H9 (cell line): ENCODE measurements around the gene PSMD10. TPM values are rescaled to one million over a fixed set of nuclear protein-coding genes. Genes with fewer than 3 reads are reported as not detected.

Experiments used
- DNase-seq: peaks from one replicate; pipeline ENCODE4 v3.0.0-alpha.2; 2017
- H2AFZ ChIP-seq: one replicate; pipeline ENCODE4 v1.6.1; 2013; ENCODE audit warnings: mild to moderate bottlenecking, low read length, control low read depth, moderate library complexity
- H2AK5ac ChIP-seq: 2 replicates; pipeline ENCODE4 v1.6.1; 2013; ENCODE audit warnings: low read length, control low read depth, mixed read lengths; ENCODE audit not compliant: insufficient read length
- H2BK120ac ChIP-seq: one replicate; pipeline ENCODE4 v1.6.1; 2013; ENCODE audit warnings: low read depth, mild to moderate bottlenecking, low read length, control low read depth, inconsistent platforms; ENCODE audit not compliant: poor library complexity, severe bottlenecking
- H2BK12ac ChIP-seq: 2 replicates; pipeline ENCODE4 v1.6.1; 2013; ENCODE audit warnings: low read length, control low read depth, mixed read lengths, low read depth; ENCODE audit not compliant: insufficient read length
- H2BK15ac ChIP-seq: 2 replicates; pipeline ENCODE4 v1.6.1; 2013; ENCODE audit warnings: low read depth, low read length, control low read depth
- H2BK20ac ChIP-seq: one replicate; pipeline ENCODE4 v1.6.1; 2013; ENCODE audit warnings: low read depth, mild to moderate bottlenecking, low read length, control low read depth, inconsistent platforms; ENCODE audit not compliant: poor library complexity, severe bottlenecking
- H2BK5ac ChIP-seq: 2 replicates; pipeline ENCODE4 v1.6.1; 2013; ENCODE audit warnings: low read length, control low read depth, mixed read lengths; ENCODE audit not compliant: insufficient read length
- H3K14ac ChIP-seq: 2 replicates; pipeline ENCODE4 v1.6.1; 2013; ENCODE audit warnings: low read length, control low read depth; ENCODE audit not compliant: insufficient read depth
- H3K18ac ChIP-seq: 2 replicates; pipeline ENCODE4 v1.6.1; 2013; ENCODE audit warnings: low read depth, mild to moderate bottlenecking, mixed read lengths, low read length, control low read depth; ENCODE audit not compliant: insufficient read length
- H3K23ac ChIP-seq: 2 replicates; pipeline ENCODE4 v1.6.1; 2013; ENCODE audit warnings: low read length, control low read depth, mixed read lengths, low read depth; ENCODE audit not compliant: insufficient read length
- H3K23me2 ChIP-seq: 2 replicates; pipeline ENCODE4 v1.6.1; 2013; ENCODE audit warnings: low read depth, mild to moderate bottlenecking, mixed read lengths, low read length, control low read depth; ENCODE audit not compliant: insufficient read length, poor library complexity, severe bottlenecking
- H3K27ac ChIP-seq: 2 replicates; pipeline ENCODE4 v1.5.1; 2013; ENCODE audit warnings: low read length, control low read depth, mixed read lengths, low read depth; ENCODE audit not compliant: insufficient read length
- H3K27me3 ChIP-seq: 2 replicates; pipeline ENCODE4 v1.6.1; 2013; ENCODE audit warnings: low read length, control low read depth, inconsistent platforms; ENCODE audit not compliant: insufficient read depth
- H3K4ac ChIP-seq: 2 replicates; pipeline ENCODE4 v1.6.1; 2013; ENCODE audit warnings: low read depth, mild to moderate bottlenecking, control low read depth, inconsistent platforms, low read length, moderate library complexity
- H3K4me1 ChIP-seq: 2 replicates; pipeline ENCODE4 v1.6.1; 2013; ENCODE audit warnings: low read length, control low read depth, inconsistent platforms; ENCODE audit not compliant: insufficient read depth
- H3K4me2 ChIP-seq: 2 replicates; pipeline ENCODE4 v1.6.1; 2013; ENCODE audit warnings: low read length, control low read depth, mixed read lengths; ENCODE audit not compliant: insufficient read length, insufficient read depth
- H3K56ac ChIP-seq: 2 replicates; pipeline ENCODE4 v1.6.1; 2013; ENCODE audit warnings: low read depth, mild to moderate bottlenecking, mixed read lengths, low read length, control low read depth; ENCODE audit not compliant: insufficient read length
- H3K79me1 ChIP-seq: 2 replicates; pipeline ENCODE4 v1.6.1; 2013; ENCODE audit warnings: low read depth, mild to moderate bottlenecking, moderate library complexity, low read length, control low read depth, inconsistent platforms; ENCODE audit not compliant: insufficient read depth, poor library complexity, severe bottlenecking
- H3K79me2 ChIP-seq: 2 replicates; pipeline ENCODE4 v1.6.1; 2013; ENCODE audit warnings: low read length, control low read depth, inconsistent platforms; ENCODE audit not compliant: insufficient read depth
- H3K9ac ChIP-seq: 2 replicates; pipeline ENCODE4 v1.6.1; 2013; ENCODE audit warnings: low read length, control low read depth, mixed read lengths; ENCODE audit not compliant: insufficient read length; ENCODE audit errors: extremely low read depth
- H3K9me3 ChIP-seq: one replicate; pipeline ENCODE4 v1.6.1; 2013; ENCODE audit warnings: low read depth, low read length, inconsistent platforms; ENCODE audit not compliant: control insufficient read depth
- H3T11ph ChIP-seq: one replicate; pipeline ENCODE4 v1.6.1; 2013; ENCODE audit warnings: mild to moderate bottlenecking, low read length, control low read depth, inconsistent platforms
- H4K20me1 ChIP-seq: one replicate; pipeline ENCODE4 v1.6.1; 2013; ENCODE audit not compliant: control insufficient read depth, insufficient read length, insufficient read depth
- H4K5ac ChIP-seq: 2 replicates; pipeline ENCODE4 v1.6.1; 2013; ENCODE audit warnings: low read depth, mild to moderate bottlenecking, mixed read lengths, low read length, control low read depth; ENCODE audit not compliant: insufficient read length
- H4K8ac ChIP-seq: replicated peaks from 2 replicates; pipeline ENCODE4 v1.6.1; 2013; ENCODE audit warnings: low read length, control low read depth, mixed read lengths, low read depth; ENCODE audit not compliant: insufficient read length
- H4K91ac ChIP-seq: 2 replicates; pipeline ENCODE4 v1.6.1; 2013; ENCODE audit warnings: low read depth, mild to moderate bottlenecking, moderate library complexity, mixed read lengths, low read length, control low read depth; ENCODE audit not compliant: insufficient read length
- H3K27ac Mint-ChIP-seq, 3 experiments: 2 replicates in 2 of 3; 3 replicates in 1 of 3; pipeline ENCODE4 v1.8.0; 2020 to 2021; ENCODE audit warnings: mixed read lengths in 3 of 3, mild to moderate bottlenecking in 1 of 3, moderate library complexity in 1 of 3
- H3K27me3 Mint-ChIP-seq: 2 replicates; pipeline ENCODE4 v1.8.0; 2021; ENCODE audit warnings: low read depth, mild to moderate bottlenecking, moderate library complexity, mixed read lengths
- H3K36me3 Mint-ChIP-seq, 3 experiments: 2 replicates in 2 of 3; 3 replicates in 1 of 3; pipeline ENCODE4 v1.8.0; 2020 to 2021; ENCODE audit warnings: low read depth in 3 of 3, mixed read lengths in 3 of 3; ENCODE audit not compliant: insufficient read depth in 1 of 3
- H3K4me1 Mint-ChIP-seq, 2 experiments: 2 replicates each; pipeline ENCODE4 v1.8.0; 2020; ENCODE audit warnings: mixed read lengths in 2 of 2
- H3K4me3 Mint-ChIP-seq, 2 experiments: 2 replicates in 1 of 2; 3 replicates in 1 of 2; pipeline ENCODE4 v1.8.0; 2020 to 2021; ENCODE audit warnings: mild to moderate bottlenecking in 2 of 2, mixed read lengths in 2 of 2, moderate library complexity in 1 of 2
- H3K9me3 Mint-ChIP-seq, 2 experiments: 2 replicates in 1 of 2; 3 replicates in 1 of 2; pipeline ENCODE4 v1.8.0; 2020; ENCODE audit warnings: mild to moderate bottlenecking in 2 of 2, mixed read lengths in 2 of 2, moderate library complexity in 1 of 2
- WGBS: extraction: QIAGEN DNeasy Blood & Tissue Kit; methylation state at CpG from one replicate; pipeline ENCODE4 v1.1.7; 2013; ENCODE audit warnings: missing lambda C conversion rate, low lambda C conversion rate, mixed read lengths; ENCODE audit not compliant: insufficient read length; ENCODE audit errors: extremely low coverage; 5-methylcytosine and 5-hydroxymethylcytosine counted together
- total RNA-seq: library from RNA; stranded (reverse); gene quantifications from 2 replicates; pipeline ENCODE4 v1.2.1, GENCODE V29; 2021
- TF ChIP-seq, protein P1 (sequence below): fragments of 200-600 bp; sonication (generic); conservative IDR thresholded peaks from 3 replicates; pipeline ENCODE4 v1.8.0; 2021; ENCODE audit warnings: antibody characterized with exemption, mild to moderate bottlenecking

Gene PSMD10
- total RNA-seq, 1 experiment from 2014 or later: 93.9 TPM

DNA sequence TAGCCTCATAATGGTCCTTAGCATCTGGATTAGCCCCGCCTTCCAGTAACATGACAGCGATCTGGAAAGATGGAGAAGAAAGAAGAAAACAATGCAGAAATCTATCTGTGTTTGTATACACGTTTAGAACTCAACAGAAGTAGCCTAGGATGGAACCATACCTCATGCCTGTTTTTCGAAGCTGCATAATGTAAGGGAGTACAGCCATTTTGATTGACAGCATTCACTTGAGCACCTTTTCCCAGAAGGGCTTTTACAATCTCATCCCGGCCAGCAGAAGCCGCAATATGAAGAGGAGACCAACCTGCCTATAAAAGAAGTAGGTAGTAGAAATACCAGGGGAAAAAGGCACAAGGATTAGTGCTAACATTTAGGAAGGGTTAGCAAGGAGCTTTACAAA is 3.5 kb downstream of the PSMD10 start:
- no peak overlapping the region for H3K14ac ChIP-seq
- no peak overlapping the region for H3K27ac Mint-ChIP-seq
- H4K20me1 ChIP-seq: no peaks in the 10 kb centered on the region
- H2BK12ac ChIP-seq: no peak overlapping the region
- H3T11ph ChIP-seq: no peak overlapping the region
- no peak overlapping the region for H3K4me3 Mint-ChIP-seq
- H3K27me3 Mint-ChIP-seq: no peaks in the 10 kb centered on the region
- H2BK5ac ChIP-seq: no peak overlapping the region
- no peaks in the 10 kb centered on the region for H3K79me2 ChIP-seq
- H3K23me2 ChIP-seq: peaks cover 6% of the 10 kb centered on the region
- H3K4me1 Mint-ChIP-seq: peaks cover 4 to 5% of the 10 kb centered on the region in 2 experiments
- no peak overlapping the region for H4K5ac ChIP-seq
- no CpG with 5 or more reads among the region's 6 CpGs for WGBS
- H4K8ac ChIP-seq: no peak overlapping the region
- H3K27ac ChIP-seq: no peak overlapping the region
- no peaks in the 10 kb centered on the region for H3K79me1 ChIP-seq
- H3K56ac ChIP-seq: no peak overlapping the region
- peaks cover 6 to 33% (median 19%) of the 10 kb centered on the region in 3 experiments; a peak in 6 of 7 replicates for H3K36me3 Mint-ChIP-seq
- TF ChIP-seq, protein P1, sequence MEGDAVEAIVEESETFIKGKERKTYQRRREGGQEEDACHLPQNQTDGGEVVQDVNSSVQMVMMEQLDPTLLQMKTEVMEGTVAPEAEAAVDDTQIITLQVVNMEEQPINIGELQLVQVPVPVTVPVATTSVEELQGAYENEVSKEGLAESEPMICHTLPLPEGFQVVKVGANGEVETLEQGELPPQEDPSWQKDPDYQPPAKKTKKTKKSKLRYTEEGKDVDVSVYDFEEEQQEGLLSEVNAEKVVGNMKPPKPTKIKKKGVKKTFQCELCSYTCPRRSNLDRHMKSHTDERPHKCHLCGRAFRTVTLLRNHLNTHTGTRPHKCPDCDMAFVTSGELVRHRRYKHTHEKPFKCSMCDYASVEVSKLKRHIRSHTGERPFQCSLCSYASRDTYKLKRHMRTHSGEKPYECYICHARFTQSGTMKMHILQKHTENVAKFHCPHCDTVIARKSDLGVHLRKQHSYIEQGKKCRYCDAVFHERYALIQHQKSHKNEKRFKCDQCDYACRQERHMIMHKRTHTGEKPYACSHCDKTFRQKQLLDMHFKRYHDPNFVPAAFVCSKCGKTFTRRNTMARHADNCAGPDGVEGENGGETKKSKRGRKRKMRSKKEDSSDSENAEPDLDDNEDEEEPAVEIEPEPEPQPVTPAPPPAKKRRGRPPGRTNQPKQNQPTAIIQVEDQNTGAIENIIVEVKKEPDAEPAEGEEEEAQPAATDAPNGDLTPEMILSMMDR: no peak
- H3K9ac ChIP-seq: no peak overlapping the region
- no peak for DNase-seq
- no peak overlapping the region for H3K23ac ChIP-seq
- H2BK20ac ChIP-seq: no peak overlapping the region
- no peak overlapping the region for H2AK5ac ChIP-seq
- H2BK15ac ChIP-seq: no peak overlapping the region
- H3K9me3 Mint-ChIP-seq: no peaks in the 10 kb centered on the region
- H3K4ac ChIP-seq: no peak overlapping the region
- no peak overlapping the region for H3K4me2 ChIP-seq
- H2BK120ac ChIP-seq: no peak overlapping the region
- no peak overlapping the region for H3K18ac ChIP-seq
- no peaks in the 10 kb centered on the region for H3K27me3 ChIP-seq
- no peaks in the 10 kb centered on the region for H3K9me3 ChIP-seq
- H4K91ac ChIP-seq: no peak overlapping the region
- H3K4me1 ChIP-seq: no peaks in the 10 kb centered on the region
- H2AFZ ChIP-seq: no peak overlapping the region
